ENCODE measurements around the gene BSPH1.

The BSPH1 gene, protein sequence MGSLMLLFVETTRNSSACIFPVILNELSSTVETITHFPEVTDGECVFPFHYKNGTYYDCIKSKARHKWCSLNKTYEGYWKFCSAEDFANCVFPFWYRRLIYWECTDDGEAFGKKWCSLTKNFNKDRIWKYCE

DNA sequence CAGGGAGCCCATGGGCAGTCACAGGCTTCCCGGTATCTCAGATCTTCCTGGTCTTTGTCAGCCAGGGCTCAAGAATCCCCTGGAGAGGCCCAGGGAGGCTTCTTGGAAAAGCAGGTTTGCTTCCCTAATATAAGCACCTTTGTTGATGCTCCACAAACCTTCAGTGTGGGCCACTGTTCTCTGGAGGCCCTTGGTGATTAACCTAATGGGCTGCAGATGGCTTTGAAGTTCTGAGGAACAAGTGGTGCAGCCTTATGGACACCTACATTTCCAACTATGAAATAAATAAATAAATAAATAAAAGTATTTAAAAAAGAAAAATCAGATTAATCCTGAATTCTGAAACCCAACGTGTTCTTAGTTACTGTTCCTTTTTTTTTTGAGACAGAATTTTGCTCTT, at the start of gene BSPH1:
TSS of gene BSPH1 (minus strand) at position 101 of the 400 bp plus-strand sequence. CDS start at position 12, 89 bp downstream.
- no peak for DNase-seq (ENCODE audit: low spot score in 2 of 2)
- H3K4me1 Mint-ChIP-seq = no peaks in the 10 kb centered on the region
- H3K36me3 Mint-ChIP-seq = no peaks in the 10 kb centered on the region
- no peak within 1 kb of the TSS for H3K4me3 Mint-ChIP-seq
- ATAC-seq (ENCODE audit: low read depth) = no peak
- peaks cover 20% of the 10 kb centered on the region for H3K27me3 Mint-ChIP-seq
- H3K27ac Mint-ChIP-seq = no peak within 1 kb of the TSS
- H3K9me3 Mint-ChIP-seq = peaks cover 5% of the 10 kb centered on the region

DNA sequence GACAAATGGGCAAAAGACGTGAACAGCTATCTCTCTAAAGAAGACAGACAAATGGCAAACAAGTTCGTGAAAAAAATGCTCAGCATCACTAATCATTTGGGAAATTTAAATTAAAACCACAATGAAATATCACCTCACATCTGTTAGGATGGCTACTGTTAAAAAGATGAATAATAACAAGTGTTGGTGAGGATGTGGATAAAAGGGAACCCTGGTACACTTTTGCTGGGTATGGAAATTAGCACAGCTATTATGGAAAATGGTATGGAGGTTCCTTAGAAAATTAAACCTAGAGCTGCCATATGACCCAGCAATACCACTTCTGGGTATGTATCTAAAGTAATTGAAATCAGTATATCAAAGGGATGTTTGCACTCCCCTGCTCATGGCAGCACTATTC, 44.8 kb upstream of the BSPH1 start:
- Mint-ChIP-seq H3K27ac (no peak overlapping the region), H3K36me3 (peaks cover 1% of the 10 kb centered on the region), H3K27me3 (peaks cover 29% of the 10 kb centered on the region), H3K9me3 (peaks cover 8% of the 10 kb centered on the region), H3K4me1 (no peaks in the 10 kb centered on the region), H3K4me3 (no peak overlapping the region)
- DNase-seq (ENCODE audit: low spot score in 2 of 2) (no peak), ATAC-seq (ENCODE audit: low read depth) (no peak)

DNA sequence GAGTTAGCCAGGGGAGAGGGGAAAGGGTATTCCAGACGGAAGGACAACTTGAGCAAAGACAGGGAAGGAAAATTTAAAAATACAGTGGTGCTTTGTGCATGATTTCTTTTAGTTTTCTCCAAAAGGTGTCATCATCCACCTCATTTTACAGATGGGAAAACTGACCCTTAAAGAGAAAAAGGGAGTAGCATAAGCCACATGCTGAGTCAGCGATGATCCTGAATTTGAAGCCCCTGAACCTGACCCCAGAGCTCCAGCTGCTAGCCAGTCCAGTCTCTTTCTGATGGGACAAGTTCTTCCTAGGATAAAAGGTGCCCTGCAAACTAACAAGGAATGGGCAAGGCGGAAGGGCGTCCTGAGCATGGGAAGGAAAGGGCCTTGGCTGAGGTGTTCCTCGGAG, 41.6 kb upstream of the BSPH1 start:
- no peak for DNase-seq (ENCODE audit: low spot score in 2 of 2)
- H3K36me3 Mint-ChIP-seq = no peaks in the 10 kb centered on the region
- no peaks in the 10 kb centered on the region for H3K4me1 Mint-ChIP-seq
- no peak overlapping the region for H3K27ac Mint-ChIP-seq
- H3K4me3 Mint-ChIP-seq = no peak overlapping the region
- peaks cover 17% of the 10 kb centered on the region for H3K27me3 Mint-ChIP-seq
- peaks cover 4% of the 10 kb centered on the region for H3K9me3 Mint-ChIP-seq
- no peak for ATAC-seq (ENCODE audit: low read depth)

DNA sequence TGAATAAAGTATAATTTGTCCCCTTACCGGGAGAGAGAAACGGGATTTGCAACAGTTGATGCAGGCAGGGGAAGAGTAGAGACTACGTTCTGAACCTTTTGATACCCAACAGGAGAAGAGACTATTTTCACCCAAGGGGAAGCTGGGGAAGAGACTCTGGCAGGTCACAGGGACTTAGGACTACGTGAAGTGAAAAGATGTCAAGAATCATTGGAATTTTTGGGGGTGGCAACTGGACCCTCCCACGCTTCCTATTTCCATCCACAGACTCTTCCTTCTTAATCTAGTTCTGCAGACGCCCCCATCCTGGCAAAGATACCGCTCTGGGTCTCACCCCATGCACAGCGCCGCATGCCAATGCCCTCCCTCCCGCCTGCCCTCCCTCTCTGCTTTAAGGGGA, 38.1 kb upstream of the BSPH1 start:
- no peaks in the 10 kb centered on the region for H3K4me1 Mint-ChIP-seq
- H3K27me3 Mint-ChIP-seq = peaks cover 20% of the 10 kb centered on the region
- H3K4me3 Mint-ChIP-seq = no peak overlapping the region
- H3K36me3 Mint-ChIP-seq = no peaks in the 10 kb centered on the region
- peaks cover 1% of the 10 kb centered on the region for H3K9me3 Mint-ChIP-seq
- ATAC-seq (ENCODE audit: low read depth) = no peak
- H3K27ac Mint-ChIP-seq = no peak overlapping the region
- no peak for DNase-seq (ENCODE audit: low spot score in 2 of 2)

- peaks cover 20% of the 10 kb centered on the region for H3K27me3 Mint-ChIP-seq
These were observed 37.5 kb upstream of the BSPH1 start for GRCh38 chr19:48029431-48029830.

DNA sequence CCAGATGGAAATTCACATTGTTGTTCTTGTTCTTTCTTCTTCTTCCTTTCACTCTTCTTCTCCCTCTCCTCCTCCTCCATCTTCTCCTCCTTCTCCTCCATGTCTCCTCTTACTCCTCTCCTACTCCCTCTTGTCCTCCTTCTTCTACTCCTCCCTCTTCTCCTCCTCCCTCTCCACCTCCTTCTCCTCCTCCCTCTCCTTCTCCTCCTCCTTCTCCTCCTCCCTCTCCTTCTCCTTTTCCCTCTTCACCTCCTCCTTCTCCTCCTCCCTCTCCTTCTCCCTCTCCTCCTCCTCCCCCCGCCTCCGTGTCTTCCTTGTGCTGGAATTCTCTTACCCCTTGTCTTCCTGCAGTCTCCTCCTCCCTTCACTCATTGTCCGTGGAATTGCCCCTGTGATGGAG, 33.5 kb upstream of the BSPH1 start:
- H3K9me3 Mint-ChIP-seq = peaks cover 4% of the 10 kb centered on the region
- no peak overlapping the region for H3K4me3 Mint-ChIP-seq
- peaks cover 2% of the 10 kb centered on the region for H3K36me3 Mint-ChIP-seq
- DNase-seq (ENCODE audit: low spot score in 2 of 2) = no peak
- no peak for ATAC-seq (ENCODE audit: low read depth)
- H3K4me1 Mint-ChIP-seq = no peaks in the 10 kb centered on the region
- H3K27me3 Mint-ChIP-seq = peaks cover 18% of the 10 kb centered on the region
- no peak overlapping the region for H3K27ac Mint-ChIP-seq

More at GRCh38 chr19:48029431-48029830, 37.5 kb upstream of the BSPH1 start:
- ATAC-seq (ENCODE audit: low read depth) (no peak), DNase-seq (ENCODE audit: low spot score in 2 of 2) (no peak)
- Mint-ChIP-seq H3K4me3 (no peak overlapping the region), H3K36me3 (no peaks in the 10 kb centered on the region), H3K27ac (no peak overlapping the region), H3K4me1 (no peaks in the 10 kb centered on the region), H3K9me3 (peaks cover 1% of the 10 kb centered on the region)

- Mint-ChIP-seq H3K27me3 (peaks cover 18% of the 10 kb centered on the region), H3K27ac (no peak overlapping the region), H3K9me3 (peaks cover 6% of the 10 kb centered on the region), H3K36me3 (peaks cover 2% of the 10 kb centered on the region), H3K4me3 (no peak overlapping the region), H3K4me1 (no peaks in the 10 kb centered on the region)
- ATAC-seq (ENCODE audit: low read depth) (no peak), DNase-seq (ENCODE audit: low spot score in 2 of 2) (no peak)
These were observed 31.5 kb upstream of the BSPH1 start for GRCh38 chr19:48023518-48023917.

DNA sequence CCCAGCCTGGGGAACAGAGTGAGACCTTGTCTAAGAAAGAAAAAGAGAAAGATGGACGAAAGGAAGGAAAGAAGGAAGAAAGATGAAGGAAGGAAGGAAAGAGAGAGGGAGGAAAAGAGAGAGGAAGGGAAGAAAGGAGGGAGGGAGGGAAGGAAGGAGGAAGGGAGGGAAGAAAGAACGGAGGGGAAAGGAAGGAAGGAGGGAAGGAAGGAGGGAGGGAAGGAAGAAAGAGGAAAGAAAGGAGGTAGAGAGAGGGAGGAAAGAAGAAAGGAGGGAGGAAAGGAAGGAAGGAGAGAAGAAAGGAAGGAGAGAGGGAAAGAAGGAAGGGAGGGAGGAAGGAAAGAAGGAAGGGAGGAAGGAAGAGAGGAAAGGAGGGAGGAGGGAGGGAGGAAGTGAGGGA, 31.0 kb upstream of the BSPH1 start:
- no peaks in the 10 kb centered on the region for H3K4me1 Mint-ChIP-seq
- peaks cover 5% of the 10 kb centered on the region for H3K9me3 Mint-ChIP-seq
- H3K4me3 Mint-ChIP-seq = no peak overlapping the region
- no peak overlapping the region for H3K27ac Mint-ChIP-seq
- H3K27me3 Mint-ChIP-seq = peaks cover 18% of the 10 kb centered on the region
- ATAC-seq (ENCODE audit: low read depth) (no peak), DNase-seq (ENCODE audit: low spot score in 2 of 2) (no peak)
- H3K36me3 Mint-ChIP-seq = peaks cover 2% of the 10 kb centered on the region

- no peak for ATAC-seq (ENCODE audit: low read depth)
- Mint-ChIP-seq H3K9me3 (peaks cover 6% of the 10 kb centered on the region), H3K36me3 (peaks cover 4% of the 10 kb centered on the region), H3K27ac (no peak overlapping the region), H3K27me3 (peaks cover 18% of the 10 kb centered on the region), H3K4me3 (no peak overlapping the region), H3K4me1 (no peaks in the 10 kb centered on the region)
- no peak for DNase-seq (ENCODE audit: low spot score in 2 of 2)
These were observed 28.7 kb upstream of the BSPH1 start for GRCh38 chr19:48020686-48021085.

- no peak overlapping the region for H3K27ac Mint-ChIP-seq
- ATAC-seq (ENCODE audit: low read depth) = no peak
- peaks cover 6% of the 10 kb centered on the region for H3K27me3 Mint-ChIP-seq
- H3K9me3 Mint-ChIP-seq = peaks cover 3% of the 10 kb centered on the region
- H3K4me1 Mint-ChIP-seq = no peaks in the 10 kb centered on the region
- no peak for DNase-seq (ENCODE audit: low spot score in 2 of 2)
- peaks cover 2% of the 10 kb centered on the region for H3K36me3 Mint-ChIP-seq
- H3K4me3 Mint-ChIP-seq = no peak overlapping the region
These were observed 19.2 kb upstream of the BSPH1 start for GRCh38 chr19:48010932-48011758.

DNA sequence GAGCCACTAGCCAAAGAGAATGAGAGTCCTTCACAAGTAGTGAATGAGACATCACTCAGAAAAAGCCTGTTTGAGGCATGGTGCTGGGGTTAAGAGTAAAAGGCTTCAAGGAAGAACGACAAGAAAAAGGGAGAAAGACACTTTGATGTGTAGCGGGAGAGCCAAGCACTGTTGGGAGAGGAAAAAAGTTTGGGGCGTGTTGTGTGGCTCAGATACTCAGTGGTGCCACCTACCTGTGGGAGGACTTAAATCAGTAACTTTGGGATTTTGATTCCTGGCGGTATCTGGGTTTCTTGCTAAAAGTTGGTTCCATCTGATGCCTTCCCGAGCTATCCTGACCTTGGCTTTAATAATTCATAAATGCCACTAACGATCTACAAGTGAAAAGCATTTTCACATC, 14.8 kb upstream of the BSPH1 start:
- H3K4me3 Mint-ChIP-seq = no peak overlapping the region
- peaks cover 16% of the 10 kb centered on the region for H3K27me3 Mint-ChIP-seq
- peaks cover 2% of the 10 kb centered on the region for H3K9me3 Mint-ChIP-seq

GRCh38 chr19:48004236-48004635, 12.3 kb upstream of the BSPH1 start:
- Mint-ChIP-seq H3K36me3 (peaks cover 2% of the 10 kb centered on the region), H3K27ac (no peak overlapping the region), H3K4me1 (no peaks in the 10 kb centered on the region), H3K4me3 (no peak overlapping the region), H3K27me3 (peaks cover 19% of the 10 kb centered on the region), H3K9me3 (peaks cover 3% of the 10 kb centered on the region)
- no peak for ATAC-seq (ENCODE audit: low read depth)
- no peak for DNase-seq (ENCODE audit: low spot score in 2 of 2)

More for the DNA sequence above, 14.8 kb upstream of the BSPH1 start:
- H3K27ac Mint-ChIP-seq = no peak overlapping the region
- DNase-seq (ENCODE audit: low spot score in 2 of 2) (no peak), ATAC-seq (ENCODE audit: low read depth) (no peak)
- H3K4me1 Mint-ChIP-seq = no peaks in the 10 kb centered on the region
- peaks cover 2% of the 10 kb centered on the region for H3K36me3 Mint-ChIP-seq

GRCh38 chr19:48000846-48001245, 8.9 kb upstream of the BSPH1 start:
- H3K36me3 Mint-ChIP-seq = no peaks in the 10 kb centered on the region
- peaks cover 6% of the 10 kb centered on the region for H3K9me3 Mint-ChIP-seq
- peaks cover 23% of the 10 kb centered on the region for H3K27me3 Mint-ChIP-seq
- no peak overlapping the region for H3K27ac Mint-ChIP-seq
- DNase-seq (ENCODE audit: low spot score in 2 of 2) (no peak), ATAC-seq (ENCODE audit: low read depth) (no peak)
- no peak overlapping the region for H3K4me3 Mint-ChIP-seq
- H3K4me1 Mint-ChIP-seq = no peaks in the 10 kb centered on the region

- no peak for ATAC-seq (ENCODE audit: low read depth)
- no peak for DNase-seq (ENCODE audit: low spot score in 2 of 2)
- Mint-ChIP-seq H3K4me3 (no peak overlapping the region), H3K27me3 (peaks cover 13% of the 10 kb centered on the region), H3K36me3 (no peaks in the 10 kb centered on the region), H3K27ac (no peak overlapping the region), H3K4me1 (no peaks in the 10 kb centered on the region), H3K9me3 (peaks cover 6% of the 10 kb centered on the region)
These were observed 6.8 kb upstream of the BSPH1 start for GRCh38 chr19:47998800-47999199.
